Endothelial cell (in vitro differentiated cells): ENCODE data around the gene ASCC1. TPM values are rescaled to one million over a fixed set of nuclear protein-coding genes. Genes with fewer than 3 reads are reported as not detected.

Experiments used
- DNase-seq: peaks from one replicate; pipeline ENCODE4 v3.0.0; 2021; ENCODE audit warnings: low spot score
- H3K27ac Mint-ChIP-seq: one replicate; pipeline ENCODE4 v1.8.0; 2021; ENCODE audit warnings: mixed read lengths, inconsistent platforms; ENCODE audit not compliant: unreplicated experiment
- H3K27me3 Mint-ChIP-seq: one replicate; pipeline ENCODE4 v1.8.0; 2021; ENCODE audit warnings: mild to moderate bottlenecking, moderate library complexity, mixed read lengths, inconsistent platforms; ENCODE audit not compliant: unreplicated experiment
- H3K36me3 Mint-ChIP-seq: one replicate; pipeline ENCODE4 v1.8.0; 2021; ENCODE audit warnings: mild to moderate bottlenecking, low read depth, mixed read lengths, inconsistent platforms; ENCODE audit not compliant: unreplicated experiment
- H3K4me1 Mint-ChIP-seq: one replicate; pipeline ENCODE4 v1.8.0; 2021; ENCODE audit warnings: mild to moderate bottlenecking, mixed read lengths, inconsistent platforms; ENCODE audit not compliant: unreplicated experiment
- H3K4me3 Mint-ChIP-seq: one replicate; pipeline ENCODE4 v1.8.0; 2021; ENCODE audit warnings: mild to moderate bottlenecking, mixed read lengths, inconsistent platforms; ENCODE audit not compliant: unreplicated experiment
- H3K9me3 Mint-ChIP-seq: one replicate; pipeline ENCODE4 v1.8.0; 2021; ENCODE audit warnings: mixed read lengths, inconsistent platforms; ENCODE audit not compliant: unreplicated experiment
- CTCF ChIP-seq: fragments of 200-600 bp; sonication (generic); IDR thresholded peaks from one replicate; pipeline ENCODE4 v1.5.0; 2021; ENCODE audit warnings: antibody characterized with exemption; ENCODE audit not compliant: unreplicated experiment
- total RNA-seq: library from RNA; stranded (reverse); fragmentation: NEBNext Ultra II Directional; extraction: Animal tissue kit (Norgen Biotek cat#: 25700); gene quantifications from one replicate; pipeline ENCODE4 v1.2.1, GENCODE V29; 2021; ENCODE audit not compliant: unreplicated experiment

ASCC1 gene
- total RNA-seq, 1 donor from 2014 or later: 32.1 TPM

- no peaks in the 10 kb centered on the region for H3K9me3 Mint-ChIP-seq
- H3K36me3 Mint-ChIP-seq: no peaks in the 10 kb centered on the region
- DNase-seq: no peak
- H3K27ac Mint-ChIP-seq: no peak overlapping the region
- no peaks in the 10 kb centered on the region for H3K4me1 Mint-ChIP-seq
- TF ChIP-seq CTCF: no peak
- H3K4me3 Mint-ChIP-seq: no peak overlapping the region
- peaks cover 1% of the 10 kb centered on the region for H3K27me3 Mint-ChIP-seq
Observed at GRCh38 chr10:72056113-72056512, 160.0 kb downstream of the ASCC1 start.

GRCh38 chr10:72053690-72054089 lies 162.4 kb downstream of the ASCC1 start:
- peaks cover 3% of the 10 kb centered on the region for H3K27me3 Mint-ChIP-seq

GRCh38 chr10:72050873-72051272 lies 165.2 kb downstream of the ASCC1 start:
- no peak overlapping the region for H3K27ac Mint-ChIP-seq
- no peak overlapping the region for H3K4me3 Mint-ChIP-seq
- no peaks in the 10 kb centered on the region for H3K4me1 Mint-ChIP-seq
- H3K36me3 Mint-ChIP-seq: no peaks in the 10 kb centered on the region
- H3K27me3 Mint-ChIP-seq: peaks cover 3% of the 10 kb centered on the region
- no peak for DNase-seq
- H3K9me3 Mint-ChIP-seq: no peaks in the 10 kb centered on the region
- no peak for TF ChIP-seq CTCF

More at GRCh38 chr10:72053690-72054089, 162.4 kb downstream of the ASCC1 start:
- no peak for TF ChIP-seq CTCF
- H3K36me3 Mint-ChIP-seq: no peaks in the 10 kb centered on the region
- H3K4me3 Mint-ChIP-seq: no peak overlapping the region
- no peaks in the 10 kb centered on the region for H3K4me1 Mint-ChIP-seq
- no peaks in the 10 kb centered on the region for H3K9me3 Mint-ChIP-seq
- no peak overlapping the region for H3K27ac Mint-ChIP-seq
- DNase-seq: no peak

- no peaks in the 10 kb centered on the region for H3K9me3 Mint-ChIP-seq
Observed at GRCh38 chr10:72049969-72050781, 165.9 kb downstream of the ASCC1 start.

More at GRCh38 chr10:72049969-72050781, 165.9 kb downstream of the ASCC1 start:
- Mint-ChIP-seq H3K4me1 (no peaks in the 10 kb centered on the region), H3K4me3 (no peak overlapping the region), H3K27me3 (peaks cover 3% of the 10 kb centered on the region), H3K27ac (no peak overlapping the region), H3K36me3 (no peaks in the 10 kb centered on the region)
- TF ChIP-seq CTCF: no peak
- DNase-seq: no peak
